H54 (cell line): ENCODE measurements around the gene CYP1A1.

Source experiments
- DNase-seq: peaks from one replicate; pipeline ENCODE4 v3.0.0; 2011; ENCODE audit warnings: low spot score, mixed read lengths; ENCODE audit not compliant: insufficient read length
- FAIRE-seq: peaks from 3 replicates; lab custom pipeline; 2011; peaks lifted over from hg19 to GRCh38; lab: Jason Lieb, UNC
- POLR2A ChIP-seq: IDR thresholded peaks from 2 replicates; pipeline ENCODE4 v1.6.1; 2011; ENCODE audit warnings: low read depth, mild to moderate bottlenecking, low read length

CYP1A1 gene, protein sequence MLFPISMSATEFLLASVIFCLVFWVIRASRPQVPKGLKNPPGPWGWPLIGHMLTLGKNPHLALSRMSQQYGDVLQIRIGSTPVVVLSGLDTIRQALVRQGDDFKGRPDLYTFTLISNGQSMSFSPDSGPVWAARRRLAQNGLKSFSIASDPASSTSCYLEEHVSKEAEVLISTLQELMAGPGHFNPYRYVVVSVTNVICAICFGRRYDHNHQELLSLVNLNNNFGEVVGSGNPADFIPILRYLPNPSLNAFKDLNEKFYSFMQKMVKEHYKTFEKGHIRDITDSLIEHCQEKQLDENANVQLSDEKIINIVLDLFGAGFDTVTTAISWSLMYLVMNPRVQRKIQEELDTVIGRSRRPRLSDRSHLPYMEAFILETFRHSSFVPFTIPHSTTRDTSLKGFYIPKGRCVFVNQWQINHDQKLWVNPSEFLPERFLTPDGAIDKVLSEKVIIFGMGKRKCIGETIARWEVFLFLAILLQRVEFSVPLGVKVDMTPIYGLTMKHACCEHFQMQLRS

DNA sequence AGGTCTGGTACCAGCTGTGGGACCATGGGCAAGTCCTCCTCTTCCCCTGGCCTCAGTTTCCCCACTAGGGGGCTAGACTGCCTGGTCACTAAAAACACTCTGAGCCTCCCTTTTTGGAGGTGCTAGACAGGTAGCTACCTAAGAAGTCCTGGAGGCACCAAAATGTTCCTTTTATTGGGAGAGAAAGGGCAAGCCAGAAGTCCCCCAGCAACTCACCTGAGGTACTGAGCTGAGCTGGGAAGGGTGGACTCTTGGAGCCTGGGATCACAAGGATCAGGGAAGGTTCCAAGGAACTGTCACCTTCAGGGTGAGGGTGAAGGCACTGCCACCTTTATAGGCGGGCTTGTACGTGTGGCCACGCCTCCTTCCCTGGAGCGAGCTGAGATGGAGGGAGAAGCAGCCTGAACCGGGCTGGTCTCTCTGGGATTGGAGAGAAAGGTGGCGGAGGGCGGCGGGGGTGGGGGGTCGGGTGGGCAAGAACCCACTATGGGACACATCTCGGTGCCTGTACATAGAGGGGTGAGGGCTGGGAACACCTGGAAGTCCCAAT, at the start of gene CYP1A1:
Gene CYP1A1, minus strand, starts transcription at position 304 of the 550 bp plus-strand sequence. CDS start 2,431 bp downstream, outside the sequence.
- FAIRE-seq: no peak
- no peak for DNase-seq
- TF ChIP-seq POLR2A: no peak

DNA sequence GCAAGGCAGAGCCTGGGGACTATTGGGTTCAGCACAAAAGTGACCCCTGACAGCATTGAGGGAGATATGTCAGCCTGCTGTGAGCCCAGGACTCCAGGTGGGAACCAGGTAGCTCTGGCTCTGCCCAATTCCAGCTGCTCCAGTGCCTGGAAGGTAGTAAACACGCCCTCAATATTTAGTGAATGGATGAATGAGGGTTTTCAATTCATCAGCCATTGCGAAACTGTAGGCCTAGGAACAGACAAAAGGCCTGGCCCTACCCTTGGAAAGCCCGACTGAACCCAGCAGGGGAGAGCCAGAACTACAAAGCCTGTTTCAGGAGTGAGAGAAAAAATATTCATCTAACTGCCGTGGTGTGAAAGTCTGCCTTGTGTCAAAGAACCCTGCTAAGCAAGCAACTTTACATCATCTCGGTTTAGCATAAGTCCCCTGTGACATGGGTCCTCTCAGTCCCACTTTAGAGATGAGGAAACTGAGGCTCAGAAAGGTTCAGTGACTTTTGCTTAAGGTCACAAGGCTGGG, 48.5 kb upstream of the CYP1A1 start:
- TF ChIP-seq POLR2A: no peak
- DNase-seq (no peak), FAIRE-seq (no peak)

DNA sequence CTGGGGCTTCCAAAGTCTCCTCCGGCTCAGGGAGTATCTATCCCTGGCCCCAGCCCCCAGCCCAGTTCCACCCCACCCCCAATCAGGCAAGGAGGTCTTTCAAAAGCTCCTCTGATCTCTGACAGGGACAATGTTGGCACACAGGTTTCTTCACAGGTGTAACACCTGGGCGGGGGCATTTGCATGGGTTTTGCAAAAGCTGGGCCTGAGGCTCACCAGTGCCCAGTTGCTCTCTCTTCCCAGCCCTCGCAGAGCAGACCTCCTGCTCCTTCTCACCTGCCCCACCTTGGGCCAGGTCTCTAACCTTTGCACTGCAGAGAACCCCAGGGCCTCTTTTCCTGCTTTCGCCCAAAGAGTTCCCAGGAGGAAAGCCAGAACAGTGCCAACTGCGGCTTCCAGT, 48.0 kb upstream of the CYP1A1 start:
- FAIRE-seq: no peak
- no peak for TF ChIP-seq POLR2A
- no peak for DNase-seq

GRCh38 chr15:74770211-74770903, 45.0 kb upstream of the CYP1A1 start:
- TF ChIP-seq POLR2A: no peak
- no peak for FAIRE-seq

DNA sequence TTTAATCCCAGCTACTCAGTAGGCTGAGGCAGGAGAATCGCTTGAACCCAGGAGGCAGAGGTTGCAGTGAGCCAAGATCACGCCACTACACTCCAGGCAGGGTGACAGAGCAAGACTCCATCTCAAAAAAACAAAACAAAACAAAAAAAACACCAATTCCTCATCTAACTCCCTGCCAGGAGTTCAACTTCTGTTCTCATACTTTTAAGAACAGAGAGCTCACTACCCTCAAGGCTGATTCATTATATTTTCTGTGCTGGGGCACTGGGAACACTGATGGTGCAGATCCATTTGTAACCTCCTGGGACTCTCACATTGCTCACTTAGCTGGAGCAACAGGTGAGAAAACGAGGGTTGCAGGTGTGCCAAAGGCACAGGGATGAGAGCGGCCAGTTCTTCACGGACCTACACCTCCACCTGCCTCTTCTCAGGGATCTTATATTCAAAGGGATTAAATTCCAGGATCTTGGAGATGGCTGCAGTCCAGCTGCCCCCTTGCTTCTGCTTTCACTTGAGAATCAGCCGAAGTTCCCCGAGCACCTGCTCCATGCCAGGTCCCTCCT, 44.2 kb upstream of the CYP1A1 start:
- DNase-seq (no peak), FAIRE-seq (no peak)
- TF ChIP-seq POLR2A: no peak

More at GRCh38 chr15:74770211-74770903, 45.0 kb upstream of the CYP1A1 start:
- no peak for DNase-seq

DNA sequence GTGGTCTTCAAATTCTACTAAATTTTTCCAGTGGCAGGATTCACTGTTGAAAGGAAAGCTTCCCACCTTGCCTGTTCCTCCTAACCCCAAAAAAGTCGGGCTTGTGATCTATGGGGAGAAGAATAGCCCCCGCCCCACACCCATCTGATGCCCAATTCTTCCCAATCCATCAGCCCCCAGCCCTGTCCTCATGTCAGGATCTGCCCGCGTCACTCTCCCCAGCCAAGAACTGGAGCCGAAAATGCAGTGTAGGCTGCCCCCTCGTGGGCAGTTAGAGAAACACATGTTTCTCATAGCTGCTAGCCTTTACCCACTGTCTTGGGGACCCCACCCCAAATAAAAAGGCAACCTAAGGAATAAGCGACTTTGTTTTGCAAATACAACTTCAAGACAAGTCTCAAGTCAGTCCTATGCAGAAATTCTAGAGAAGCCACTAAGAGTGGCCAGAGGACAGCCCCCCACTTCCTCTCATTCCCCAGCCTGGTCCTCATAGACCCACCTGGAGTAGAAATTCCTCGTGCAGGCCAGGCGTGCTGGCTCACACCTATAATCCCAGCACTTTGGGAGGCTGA, 43.5 kb upstream of the CYP1A1 start:
- FAIRE-seq (no peak), DNase-seq (peak; percentile 63)
- no peak for TF ChIP-seq POLR2A

GRCh38 chr15:74768099-74768770, 42.9 kb upstream of the CYP1A1 start:
- no peak for DNase-seq
- TF ChIP-seq POLR2A: no peak
- FAIRE-seq: no peak

DNA sequence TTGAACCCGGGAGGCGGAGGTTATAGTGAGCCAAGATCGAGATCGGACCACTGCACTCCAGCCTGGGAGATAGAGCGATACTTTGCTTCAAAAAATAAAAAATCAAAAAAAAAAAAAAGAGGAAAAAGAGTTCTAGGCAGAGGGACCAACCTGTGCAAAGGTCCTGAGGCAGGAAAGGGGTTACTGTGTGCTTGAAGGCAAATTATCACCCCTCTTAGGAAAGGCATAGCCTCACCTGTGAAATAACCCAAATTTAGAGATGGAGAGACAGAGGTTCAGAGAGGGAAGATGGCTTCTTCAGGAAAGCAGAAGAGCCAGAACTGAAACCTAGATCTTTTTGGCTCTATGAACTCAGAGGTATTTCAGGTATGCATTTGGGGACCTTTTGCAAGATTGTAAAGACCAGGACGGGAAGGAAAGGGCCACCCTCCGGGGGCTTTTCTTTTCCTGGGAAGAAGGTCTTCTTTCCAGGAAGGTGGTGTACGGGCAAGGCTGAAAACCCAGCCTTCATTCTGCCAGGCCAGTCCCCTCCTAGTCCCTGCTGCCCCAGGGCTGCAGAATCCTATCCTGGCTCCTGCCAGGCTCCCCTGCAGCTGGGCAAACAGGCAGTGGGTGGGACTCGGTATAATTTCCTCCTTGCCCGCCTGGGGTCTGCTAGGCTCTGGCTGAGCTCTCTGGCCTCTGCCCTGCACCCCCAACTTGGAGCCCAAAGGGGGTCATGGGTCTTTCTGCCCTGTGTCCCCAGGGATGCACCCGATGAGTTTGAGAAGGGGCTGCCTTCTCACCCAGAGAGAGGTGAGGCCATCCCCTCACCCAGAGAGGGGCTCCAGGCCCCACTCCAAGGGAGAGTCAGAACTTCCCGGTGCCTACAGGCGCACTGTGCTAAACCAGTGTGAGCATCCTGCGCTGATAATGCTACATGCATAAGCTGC, 42.1 kb upstream of the CYP1A1 start:
- no peak for TF ChIP-seq POLR2A
- FAIRE-seq: no peak

GRCh38 chr15:74763416-74763815, 38.1 kb upstream of the CYP1A1 start:
- DNase-seq (no peak), FAIRE-seq (no peak)

More for the DNA sequence above, 42.1 kb upstream of the CYP1A1 start:
- DNase-seq: no peak

DNA sequence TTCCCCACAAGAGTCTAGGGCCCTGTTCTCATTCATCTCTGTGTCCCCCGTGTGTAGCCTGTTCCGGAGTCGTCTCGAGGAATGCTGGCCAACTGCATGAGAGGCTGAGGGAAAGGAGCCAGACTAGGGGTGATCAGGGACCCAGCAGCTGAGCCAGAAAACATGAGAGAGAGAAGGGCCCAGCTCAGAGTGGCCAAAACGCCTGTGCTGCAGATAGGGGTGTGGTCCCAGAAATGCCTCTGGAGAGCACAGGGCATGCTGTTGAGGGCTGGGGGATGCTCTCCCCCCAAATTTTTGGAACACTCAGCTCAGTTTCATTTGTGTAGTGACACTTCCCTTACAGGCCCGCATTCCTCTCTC, 37.4 kb upstream of the CYP1A1 start:
- no peak for TF ChIP-seq POLR2A
- no peak for DNase-seq
- no peak for FAIRE-seq

More at GRCh38 chr15:74763416-74763815, 38.1 kb upstream of the CYP1A1 start:
- no peak for TF ChIP-seq POLR2A

DNA sequence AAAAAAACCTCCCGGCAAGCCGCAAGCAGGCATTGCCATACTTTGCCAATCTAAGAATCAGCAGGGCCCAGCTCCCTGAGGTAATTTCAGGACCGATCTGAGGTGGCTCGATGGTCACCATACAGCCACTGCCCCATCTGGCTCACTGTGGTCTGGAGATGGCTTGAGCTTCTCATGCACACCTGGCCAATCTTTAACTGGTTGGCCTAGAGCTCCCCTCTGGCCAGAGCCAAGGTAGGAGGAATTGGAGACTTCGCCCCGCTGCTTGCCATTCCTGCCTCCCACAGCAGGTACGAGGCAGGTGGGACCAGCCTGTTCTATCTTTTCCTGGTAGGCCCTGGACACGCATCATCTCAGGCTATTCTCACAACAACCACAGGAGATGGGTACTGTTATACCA, 33.4 kb upstream of the CYP1A1 start:
- FAIRE-seq: no peak
- TF ChIP-seq POLR2A: no peak
- no peak for DNase-seq
